RWPE2 (cell line): Measurements from ENCODE around the gene DAB2.

Experiments
- ATAC-seq: fragments of 200-7000 bp; cut with Tn5 transposase; 3 replicates; pipeline ENCODE4 v1.9.1; 2021; ENCODE audit warnings: low read depth
- DNase-seq: peaks from one replicate; pipeline ENCODE4 v3.0.0-alpha.2; 2020; ENCODE audit warnings: low spot score
- H3K27ac ChIP-seq: fragments of 450-650 bp; 2 replicates; pipeline ENCODE4 v1.5.1; 2017; ENCODE audit warnings: mild to moderate bottlenecking; ENCODE audit not compliant: poor library complexity, severe bottlenecking
- H3K27me3 ChIP-seq: fragments of 250-450 bp; sonication (Bioruptor Pico); 2 replicates; pipeline ENCODE4 v1.5.1; 2021; ENCODE audit warnings: mild to moderate bottlenecking, moderate library complexity; ENCODE audit not compliant: insufficient read depth, poor library complexity, severe bottlenecking
- H3K36me3 ChIP-seq: fragments of 250-450 bp; sonication (Bioruptor Pico); 2 replicates; pipeline ENCODE4 v1.5.1; 2020; ENCODE audit warnings: low read depth, mild to moderate bottlenecking, moderate library complexity
- H3K4me1 ChIP-seq: fragments of 250-450 bp; sonication (Bioruptor Pico); 2 replicates; pipeline ENCODE4 v1.5.1; 2021; ENCODE audit warnings: mild to moderate bottlenecking, moderate library complexity; ENCODE audit not compliant: insufficient read depth, poor library complexity, severe bottlenecking
- H3K4me3 ChIP-seq: fragments of 250-450 bp; sonication (Bioruptor Pico); 2 replicates; pipeline ENCODE4 v1.5.1; 2021; ENCODE audit warnings: mild to moderate bottlenecking, moderate library complexity; ENCODE audit not compliant: severe bottlenecking
- H3K9me3 ChIP-seq: fragments of 250-450 bp; sonication (Bioruptor Pico); 2 replicates; pipeline ENCODE4 v1.5.1; 2021; ENCODE audit warnings: mild to moderate bottlenecking, moderate library complexity; ENCODE audit not compliant: severe bottlenecking
- TF ChIP-seq, protein P1 (sequence below): fragments of 450-650 bp; IDR thresholded peaks from one replicate; pipeline ENCODE4 v1.5.1; 2017; ENCODE audit warnings: mild to moderate bottlenecking, moderate library complexity; ENCODE audit not compliant: poor library complexity, severe bottlenecking

Gene DAB2

DNA sequence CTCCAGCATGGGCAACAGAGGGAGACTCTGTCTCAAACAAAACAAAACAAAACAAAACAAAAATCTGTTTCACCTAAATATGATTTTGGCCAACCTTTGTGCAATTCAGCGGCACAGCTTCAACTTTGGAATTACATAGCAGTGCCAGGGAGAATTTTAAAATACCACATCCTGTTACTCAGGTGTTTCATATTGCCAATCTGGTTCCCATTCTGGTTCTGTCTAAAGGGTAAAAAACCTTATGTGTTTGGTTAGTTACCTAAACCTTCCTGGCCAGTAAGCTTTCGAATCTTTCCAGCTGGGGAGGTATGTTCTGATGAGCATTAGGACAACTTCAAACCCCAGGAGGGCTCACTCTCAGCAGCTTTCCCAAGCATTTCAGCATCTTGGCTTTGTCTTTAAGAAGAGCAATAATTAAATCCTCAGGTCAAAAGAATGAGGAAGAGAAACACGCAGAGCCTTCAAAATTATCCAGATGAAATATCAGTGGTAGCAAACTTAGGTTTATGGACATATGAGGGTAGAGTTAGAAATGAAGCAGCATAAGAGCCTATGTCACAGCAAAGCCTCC, 2.7 kb downstream of the DAB2 start:
- no peaks in the 10 kb centered on the region for H3K9me3 ChIP-seq
- H3K4me1 ChIP-seq, result peaks cover 16% of the 10 kb centered on the region
- no peaks in the 10 kb centered on the region for H3K36me3 ChIP-seq
- TF ChIP-seq, protein P1, sequence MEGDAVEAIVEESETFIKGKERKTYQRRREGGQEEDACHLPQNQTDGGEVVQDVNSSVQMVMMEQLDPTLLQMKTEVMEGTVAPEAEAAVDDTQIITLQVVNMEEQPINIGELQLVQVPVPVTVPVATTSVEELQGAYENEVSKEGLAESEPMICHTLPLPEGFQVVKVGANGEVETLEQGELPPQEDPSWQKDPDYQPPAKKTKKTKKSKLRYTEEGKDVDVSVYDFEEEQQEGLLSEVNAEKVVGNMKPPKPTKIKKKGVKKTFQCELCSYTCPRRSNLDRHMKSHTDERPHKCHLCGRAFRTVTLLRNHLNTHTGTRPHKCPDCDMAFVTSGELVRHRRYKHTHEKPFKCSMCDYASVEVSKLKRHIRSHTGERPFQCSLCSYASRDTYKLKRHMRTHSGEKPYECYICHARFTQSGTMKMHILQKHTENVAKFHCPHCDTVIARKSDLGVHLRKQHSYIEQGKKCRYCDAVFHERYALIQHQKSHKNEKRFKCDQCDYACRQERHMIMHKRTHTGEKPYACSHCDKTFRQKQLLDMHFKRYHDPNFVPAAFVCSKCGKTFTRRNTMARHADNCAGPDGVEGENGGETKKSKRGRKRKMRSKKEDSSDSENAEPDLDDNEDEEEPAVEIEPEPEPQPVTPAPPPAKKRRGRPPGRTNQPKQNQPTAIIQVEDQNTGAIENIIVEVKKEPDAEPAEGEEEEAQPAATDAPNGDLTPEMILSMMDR, result no peak
- no peak for DNase-seq
- no peaks in the 10 kb centered on the region for H3K27me3 ChIP-seq
- H3K4me3 ChIP-seq, result no peak overlapping the region
- no peak for ATAC-seq
- no peak overlapping the region for H3K27ac ChIP-seq

DNA sequence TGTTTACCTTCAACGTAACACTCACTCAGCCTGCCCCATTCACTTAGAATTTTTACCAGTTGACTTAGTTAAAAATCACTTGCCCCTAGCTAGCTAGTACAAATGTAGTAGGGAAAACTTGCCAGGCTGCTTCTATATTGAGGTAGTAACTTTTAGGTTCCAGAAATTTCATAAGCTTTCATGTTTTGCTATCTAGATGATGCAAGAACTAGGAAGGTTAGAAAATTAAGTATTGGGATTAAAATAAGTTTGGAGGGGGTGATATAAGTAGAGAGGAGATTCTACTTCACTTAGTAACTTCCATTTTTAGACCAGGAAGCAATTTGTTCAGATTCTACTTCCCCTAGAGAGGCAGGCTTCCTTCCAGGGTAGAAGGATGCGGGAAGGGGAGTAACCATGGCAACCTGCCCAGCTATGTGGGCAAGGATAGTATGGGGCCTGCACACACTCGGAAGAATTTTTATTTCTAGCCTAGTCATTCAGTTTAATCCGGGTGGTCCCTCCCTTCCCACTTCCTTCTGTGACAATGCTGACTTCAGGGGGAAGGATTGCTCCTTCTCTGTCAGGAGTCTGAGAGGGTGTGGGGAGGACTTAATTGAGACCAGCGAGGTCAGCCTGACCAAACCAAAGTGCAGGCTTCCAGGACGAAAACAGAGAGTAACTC, 4.2 kb downstream of the DAB2 start:
- ATAC-seq (no peak), DNase-seq (no peak)
- Histone ChIP-seq H3K4me1 (peaks cover 16% of the 10 kb centered on the region), H3K27ac (no peak overlapping the region), H3K4me3 (no peak overlapping the region), H3K27me3 (no peaks in the 10 kb centered on the region), H3K36me3 (no peaks in the 10 kb centered on the region), H3K9me3 (no peaks in the 10 kb centered on the region)
- TF ChIP-seq, protein P1, result no peak

DNA sequence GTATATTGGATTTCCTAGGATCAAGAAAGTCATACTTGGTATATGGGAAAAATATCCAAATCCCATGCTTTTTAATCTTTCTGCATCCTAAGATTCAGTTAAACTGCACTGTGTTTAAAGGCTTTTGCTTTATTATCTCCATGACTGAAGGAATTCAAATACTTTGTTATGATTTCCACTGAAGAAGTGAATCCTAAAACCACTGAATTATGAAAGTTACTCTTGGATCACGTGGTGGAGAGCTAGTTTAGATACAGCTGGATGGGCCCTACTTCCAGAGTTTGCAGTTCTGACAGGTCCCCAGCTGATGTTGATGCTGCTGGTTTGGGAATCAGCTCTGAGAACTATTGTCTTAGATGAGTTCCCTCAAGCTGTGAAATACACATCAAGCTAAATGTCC, 5.0 kb downstream of the DAB2 start:
- H3K4me3 ChIP-seq, result no peak overlapping the region
- H3K4me1 ChIP-seq, result peaks cover 16% of the 10 kb centered on the region
- no peak overlapping the region for H3K27ac ChIP-seq
- TF ChIP-seq, protein P1, result no peak
- DNase-seq (no peak), ATAC-seq (no peak)
- no peaks in the 10 kb centered on the region for H3K27me3 ChIP-seq
- no peaks in the 10 kb centered on the region for H3K9me3 ChIP-seq
- no peaks in the 10 kb centered on the region for H3K36me3 ChIP-seq

DNA sequence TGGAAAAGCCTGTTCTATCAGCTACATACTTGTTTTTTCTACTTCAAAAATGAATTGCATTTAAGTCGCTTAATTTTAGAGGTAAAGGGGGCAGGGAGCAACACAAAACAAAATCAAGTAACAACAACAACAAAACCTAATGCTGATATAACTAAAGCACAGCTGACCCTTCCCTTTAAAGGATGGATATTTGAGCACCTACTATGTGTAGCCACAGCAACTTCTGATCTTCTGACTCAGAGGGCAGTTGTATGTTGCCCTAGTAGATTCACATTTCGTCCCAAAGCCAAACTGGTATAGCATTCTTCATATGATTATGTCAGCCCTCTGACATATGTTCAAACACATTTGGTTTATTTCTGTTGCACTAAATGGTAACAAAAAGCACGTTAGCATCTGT, 6.8 kb downstream of the DAB2 start:
- H3K27ac ChIP-seq, result no peak overlapping the region
- no peaks in the 10 kb centered on the region for H3K27me3 ChIP-seq
- H3K9me3 ChIP-seq, result no peaks in the 10 kb centered on the region
- DNase-seq (no peak), ATAC-seq (no peak)
- TF ChIP-seq, protein P1, result no peak
- no peaks in the 10 kb centered on the region for H3K36me3 ChIP-seq
- H3K4me1 ChIP-seq, result peaks cover 13% of the 10 kb centered on the region
- H3K4me3 ChIP-seq, result no peak overlapping the region

DNA sequence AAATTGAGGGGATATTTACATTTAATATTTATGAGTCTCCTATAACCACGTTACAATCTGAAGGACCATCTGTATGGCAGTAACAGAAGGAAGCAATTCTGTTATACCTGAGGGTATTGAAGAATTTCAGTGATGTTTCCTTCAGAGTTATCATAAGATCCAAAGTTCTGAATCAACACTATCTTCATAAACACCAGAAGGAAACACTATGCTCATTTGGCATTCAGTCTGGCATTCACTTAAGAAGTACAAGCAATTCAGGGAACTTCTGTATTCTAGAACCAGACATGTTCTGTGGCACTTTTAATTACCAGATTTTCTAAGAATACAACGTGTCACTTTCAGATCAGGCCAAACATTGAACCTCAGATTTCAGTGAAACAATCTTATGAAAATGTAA, 9.6 kb downstream of the DAB2 start:
- DNase-seq, result no peak
- ATAC-seq, result no peak
- Histone ChIP-seq H3K27ac (no peak overlapping the region), H3K36me3 (no peaks in the 10 kb centered on the region), H3K27me3 (no peaks in the 10 kb centered on the region), H3K9me3 (no peaks in the 10 kb centered on the region), H3K4me3 (no peak overlapping the region), H3K4me1 (peaks cover 27% of the 10 kb centered on the region)
- TF ChIP-seq, protein P1, result no peak
